SK-N-MC (cell line): Measurements from ENCODE around the gene SPEF2.

Experiments
- EZH2 ChIP-seq: fragments of 200-600 bp; sonication (generic); IDR thresholded peaks from one replicate; pipeline ENCODE4 v1.6.1; 2017; ENCODE audit warnings: antibody characterized with exemption
- FOXP2 ChIP-seq: optimal IDR thresholded peaks from 2 replicates; pipeline ENCODE3; 2011; ENCODE audit warnings: mild to moderate bottlenecking, moderate library complexity; ENCODE audit not compliant: insufficient read depth; ENCODE audit errors: extremely low read length, control extremely low read depth
- POLR2AphosphoS5 ChIP-seq: IDR thresholded peaks from 2 replicates; pipeline ENCODE4 v1.6.1; 2012; ENCODE audit warnings: mild to moderate bottlenecking, low read depth, low read length, borderline replicate concordance

GRCh38 chr5:35675392-35675791, 57.7 kb downstream of the SPEF2 start:
- no peak for TF ChIP-seq EZH2
- TF ChIP-seq FOXP2, result no peak
- no peak for TF ChIP-seq POLR2AphosphoS5
